Fibroblast of peridontal ligament (primary cell): Measurements from ENCODE around the gene TMEM170B.
"Not testable (repeated sequence)": the region's sequence is repeated elsewhere in the genome, so short reads cannot be mapped to it uniquely, and the experiment has no call there.

Source experiments
- DNase-seq: peaks from one replicate; pipeline ENCODE4 v3.0.0-alpha.2; 2010; ENCODE audit errors: extremely low read depth

The TMEM170B gene

GRCh38 chr6:11528996-11529395 is 8.6 kb upstream of the TMEM170B start:
- no peak for DNase-seq

- DNase-seq, result no peak
Measured at GRCh38 chr6:11532097-11532496, 5.5 kb upstream of the TMEM170B start.

- no peak for DNase-seq
Measured at GRCh38 chr6:11534561-11534960, 3.0 kb upstream of the TMEM170B start.

- DNase-seq, result peak; percentile 39
Measured at GRCh38 chr6:11535801-11536230, 1.7 kb upstream of the TMEM170B start.

GRCh38 chr6:11536795-11537194 is 754 bp upstream of the TMEM170B start:
- no peak for DNase-seq

GRCh38 chr6:11538052-11538818 is 686 bp downstream of the TMEM170B start:
- DNase-seq, result no peak

- DNase-seq, result no peak
Measured at GRCh38 chr6:11538819-11539468, 1.4 kb downstream of the TMEM170B start.

- DNase-seq, result no peak
Measured at GRCh38 chr6:11542863-11543262, 5.3 kb downstream of the TMEM170B start.

GRCh38 chr6:11543919-11544518 is 6.5 kb downstream of the TMEM170B start:
- DNase-seq, result no peak

- not testable (repeated sequence) for DNase-seq
Measured at GRCh38 chr6:11547846-11548245, 10.3 kb downstream of the TMEM170B start.

GRCh38 chr6:11548578-11548977 is 11.0 kb downstream of the TMEM170B start:
- not testable (repeated sequence) for DNase-seq

GRCh38 chr6:11551053-11551452 is 13.5 kb downstream of the TMEM170B start:
- DNase-seq, result no peak

- DNase-seq, result no peak
Measured at GRCh38 chr6:11552442-11552841, 14.9 kb downstream of the TMEM170B start.

- DNase-seq, result no peak
Measured at GRCh38 chr6:11553824-11554223, 16.3 kb downstream of the TMEM170B start.

- DNase-seq, result no peak
Measured at GRCh38 chr6:11556309-11556708, 18.8 kb downstream of the TMEM170B start.

GRCh38 chr6:11563793-11564192 is 26.2 kb downstream of the TMEM170B start:
- peak; percentile 44 for DNase-seq

- no peak for DNase-seq
Measured at GRCh38 chr6:11566609-11567008, 29.1 kb downstream of the TMEM170B start.

GRCh38 chr6:11571073-11571472 is 33.5 kb downstream of the TMEM170B start:
- no peak for DNase-seq

- DNase-seq, result peak; percentile 88
Measured at GRCh38 chr6:11575408-11576033, 38.0 kb downstream of the TMEM170B start.

GRCh38 chr6:11580686-11581405 is 43.3 kb downstream of the TMEM170B start:
- no peak for DNase-seq

GRCh38 chr6:11584244-11584643 is 46.7 kb downstream of the TMEM170B start:
- DNase-seq, result peak; percentile 33
